A549 (cell line): Measurements from ENCODE around the gene ZC3H18. TPM values are rescaled to one million over a fixed set of nuclear protein-coding genes. Genes with fewer than 3 reads are reported as not detected.

Source experiments
- ATAC-seq, 2 experiments: fragments of 200-7000 bp in 1 of 2; fragments of >200 bp in 1 of 2; cut with Nextera tagmentation in 1 of 2; cut with Tn5 transposase in 1 of 2; 3 replicates each; pipeline versions ENCODE4 v1.8.0 to v1.9.1; 2018 to 2020; ENCODE audit warnings: mild to moderate bottlenecking in 1 of 2, moderate library complexity in 1 of 2
- CTCF ChIA-PET: fragments of 300-600 bp; sonication (Branson Sonifier 250); formaldehyde crosslinking; extraction: SDS; loops from one replicate; lab custom pipeline; 2021; ENCODE audit warnings: antibody characterized with exemption, inconsistent platforms; lab: Yijun Ruan, JAX
- POLR2A ChIA-PET: fragments of 350-600 bp; formaldehyde crosslinking; extraction: SDS; loops from one replicate; lab custom pipeline; 2021; ENCODE audit warnings: antibody characterized with exemption, inconsistent platforms; lab: Yijun Ruan, JAX
- DNase-seq, 2 experiments: peaks; one replicate each; pipeline versions ENCODE4 v3.0.0 to v3.0.0-alpha.2; 2011 to 2016; ENCODE audit warnings: low read depth in 1 of 2, low spot score in 1 of 2
- FAIRE-seq: peaks from 2 replicates; lab custom pipeline; 2011; peaks lifted over from hg19 to GRCh38; lab: Jason Lieb, UNC
- H3K27ac ChIP-seq, 2 experiments: fragments of >200 bp; sonication (Bioruptor Twin); formaldehyde crosslinking; 3 replicates each; pipeline ENCODE4 v1.5.1; 2016 to 2017
- H3K4me1 ChIP-seq: fragments of >200 bp; sonication (Bioruptor Twin); formaldehyde crosslinking; 3 replicates; pipeline ENCODE4 v1.6.1; 2016
- H3K4me2 ChIP-seq: fragments of >200 bp; sonication (Bioruptor Twin); formaldehyde crosslinking; 3 replicates; pipeline ENCODE4 v1.6.1; 2016
- H3K4me3 ChIP-seq: fragments of >200 bp; sonication (Bioruptor Twin); formaldehyde crosslinking; 3 replicates; pipeline ENCODE4 v1.5.1; 2016
- H3K9me3 ChIP-seq: fragments of >200 bp; sonication (Bioruptor Twin); formaldehyde crosslinking; 3 replicates; pipeline ENCODE4 v1.6.1; 2016
- BCL3 ChIP-seq: fragments of >200 bp; sonication (Bioruptor Twin); formaldehyde crosslinking; IDR thresholded peaks from 3 replicates; pipeline ENCODE4 v1.6.1; 2016
- CBX8 ChIP-seq: fragments of 200-600 bp; sonication (generic); IDR thresholded peaks from 2 replicates; pipeline ENCODE4 v1.6.1; 2016
- CEBPB ChIP-seq, 2 experiments: fragments of >200 bp in 1 of 2; sonication (Bioruptor Twin) in 1 of 2; formaldehyde crosslinking in 1 of 2; IDR thresholded peaks; 2 replicates each; pipeline ENCODE4 v1.6.1; 2012 to 2016
- CHD4 ChIP-seq: fragments of 200-600 bp; sonication (generic); IDR thresholded peaks from 2 replicates; pipeline ENCODE4 v1.6.1; 2016; ENCODE audit warnings: antibody characterized with exemption, mild to moderate bottlenecking, borderline replicate concordance
- EP300 ChIP-seq, 2 experiments: fragments of >200 bp; sonication (Bioruptor Twin); formaldehyde crosslinking; IDR thresholded peaks; 2 replicates in 1 of 2; 3 replicates in 1 of 2; pipeline ENCODE4 v1.6.1; 2016 to 2017
- FOSB ChIP-seq: fragments of 250-450 bp; sonication (Bioruptor Pico); IDR thresholded peaks from 2 replicates; pipeline ENCODE4 v1.5.0; 2020; ENCODE audit warnings: mild to moderate bottlenecking, moderate library complexity
- FOSL2 ChIP-seq, 2 experiments: fragments of 450-650 bp in 1 of 2; fragments of >200 bp in 1 of 2; sonication (Bioruptor Twin) in 1 of 2; formaldehyde crosslinking; IDR thresholded peaks; 2 replicates each; pipeline versions ENCODE4 v1.5.0 to v1.6.1; 2016 to 2020; ENCODE audit warnings: mild to moderate bottlenecking in 1 of 2, moderate library complexity in 1 of 2
- FOXS1 ChIP-seq: fragments of 250-450 bp; sonication (Bioruptor Pico); IDR thresholded peaks from 2 replicates; pipeline ENCODE4 v1.5.0; 2020; ENCODE audit warnings: mild to moderate bottlenecking, moderate library complexity
- HEYL ChIP-seq: fragments of 250-450 bp; sonication (Bioruptor Pico); IDR thresholded peaks from 2 replicates; pipeline ENCODE4 v1.8.0; 2021; ENCODE audit warnings: mild to moderate bottlenecking, moderate library complexity
- HMGXB4 ChIP-seq: fragments of 250-450 bp; sonication (Bioruptor Pico); IDR thresholded peaks from 2 replicates; pipeline ENCODE4 v1.5.0; 2021; ENCODE audit warnings: mild to moderate bottlenecking, moderate library complexity, borderline replicate concordance
- HOXB13 ChIP-seq: fragments of 250-450 bp; sonication (Bioruptor Pico); IDR thresholded peaks from 2 replicates; pipeline ENCODE4 v1.5.0; 2020; ENCODE audit warnings: low read depth, mild to moderate bottlenecking, moderate library complexity
- HOXB5 ChIP-seq: fragments of 250-450 bp; sonication (Bioruptor Pico); IDR thresholded peaks from 2 replicates; pipeline ENCODE4 v1.5.0; 2020; ENCODE audit warnings: mild to moderate bottlenecking, moderate library complexity
- JUN ChIP-seq, 2 experiments: fragments of >200 bp; sonication (Bioruptor Twin); formaldehyde crosslinking; IDR thresholded peaks; 2 replicates in 1 of 2; 3 replicates in 1 of 2; pipeline ENCODE4 v1.6.1; 2016 to 2017
- JUNB ChIP-seq: fragments of >200 bp; sonication (Bioruptor Twin); formaldehyde crosslinking; IDR thresholded peaks from 2 replicates; pipeline ENCODE4 v1.6.1; 2016
- KDM1A ChIP-seq: fragments of 200-600 bp; sonication (generic); IDR thresholded peaks from 2 replicates; pipeline ENCODE4 v1.6.1; 2016; ENCODE audit warnings: low read depth, mild to moderate bottlenecking
- MAFK ChIP-seq: fragments of 450-650 bp; IDR thresholded peaks from 2 replicates; pipeline ENCODE4 v1.6.1; 2014; ENCODE audit not compliant: partially characterized antibody
- MAZ ChIP-seq: fragments of 150-350 bp; IDR thresholded peaks from 2 replicates; pipeline ENCODE4 v1.6.1; 2014; ENCODE audit warnings: antibody characterized with exemption, low read depth, low read length, borderline replicate concordance
- MYC ChIP-seq: IDR thresholded peaks from 2 replicates; pipeline ENCODE4 v1.6.1; 2012; ENCODE audit warnings: mild to moderate bottlenecking, inconsistent platforms, low read length, improper control_type of control experiment, borderline replicate concordance
- NR3C1 ChIP-seq: fragments of >200 bp; sonication (Bioruptor Twin); formaldehyde crosslinking; IDR thresholded peaks from 3 replicates; pipeline ENCODE4 v1.6.1; 2017
- RNF2 ChIP-seq: fragments of 200-600 bp; sonication (generic); IDR thresholded peaks from 2 replicates; pipeline ENCODE4 v1.6.1; 2016; ENCODE audit warnings: low read depth, mild to moderate bottlenecking, antibody characterized with exemption, moderate library complexity, borderline replicate concordance
- SREBF2 ChIP-seq: fragments of 450-650 bp; IDR thresholded peaks from 2 replicates; pipeline ENCODE4 v1.6.1; 2014; ENCODE audit warnings: mild to moderate bottlenecking, moderate library complexity
- WGBS: methylation state at CpG from one replicate; pipeline ENCODE4 v1.1.6; 2017; ENCODE audit errors: missing lambda C conversion rate; 5-methylcytosine and 5-hydroxymethylcytosine counted together
- polyA plus RNA-seq, 4 experiments: library from polyadenylated mRNA; depleted of rRNA in 3 of 4; stranded (reverse); fragments of >200 nt; fragmentation: RNase III in 1 of 4; extraction: RNeasy Plus Mini Kit Qiagen cat#74134 plus additional on column Dnase treatment in 1 of 4; gene quantifications; 2 replicates in 3 of 4; 3 replicates in 1 of 4; pipeline ENCODE4 v1.2.3, GENCODE V29; 2011 to 2017

Gene ZC3H18
- polyA plus RNA-seq, 2 of the 4 experiments (the other 2 are of a cell fraction), result 21.1 to 48.2 TPM

GRCh38 chr16:88548131-88548874, 21.9 kb upstream of the ZC3H18 start:
- H3K4me1 ChIP-seq, result no peaks in the 10 kb centered on the region
- no peak overlapping the region for H3K4me2 ChIP-seq
- no peak overlapping the region for H3K4me3 ChIP-seq
- H3K9me3 ChIP-seq, result peaks cover 17% of the 10 kb centered on the region
- DNase-seq (no peak), ATAC-seq (no peak; a peak in 1 of 6 replicates), FAIRE-seq (no peak)
- no peak overlapping the region for H3K27ac ChIP-seq
- CTCF ChIA-PET, result interaction anchor here (1.7 kb wide), 1 partner anchor 8 kb away, joined by 4 read pairs; no protein-coding TSS in a partner anchor
- TF ChIP-seq CEBPB (IDR thresholded peaks at IDR 0.05) (peak; percentile 17 to 34; a peak in 1 of 4 replicates), RNF2 (no peak)
- POLR2A ChIA-PET, result no interaction called here
- 69% methylated on average over 13 of the region's 15 CpGs for WGBS

GRCh38 chr16:88548985-88549384, 21.2 kb upstream of the ZC3H18 start:
- DNase-seq, result no peak
- ChIA-PET POLR2A (no interaction called here), CTCF (interaction anchor here (1.3 to 1.7 kb wide), 2 partner anchors 9 to 10 kb away, joined by 4 to 6 read pairs; no protein-coding TSS in a partner anchor)
- FAIRE-seq, result no peak
- TF ChIP-seq CBX8 (no peak), HOXB5 (CRISPR knock-in tag) (no peak), EP300 (IDR thresholded peaks at IDR 0.05) (no peak), HMGXB4 (no peak), FOXS1 (CRISPR knock-in tag) (no peak), CEBPB (IDR thresholded peaks at IDR 0.05) (no peak), FOSL2 (IDR thresholded peaks at IDR 0.05) (no peak), FOSL2 (CRISPR knock-in tag; IDR thresholded peaks at IDR 0.05) (no peak), JUN (IDR thresholded peaks at IDR 0.05) (no peak), SREBF2 (no peak), MAFK (no peak), JUNB (no peak), BCL3 (no peak), HEYL (CRISPR knock-in tag) (no peak), CHD4 (no peak), MAZ (no peak)
- Histone ChIP-seq H3K4me1 (no peaks in the 10 kb centered on the region), H3K9me3 (peaks cover 11% of the 10 kb centered on the region), H3K4me3 (no peak overlapping the region), H3K27ac (no peak overlapping the region), H3K4me2 (no peak overlapping the region)
- WGBS, result 71% methylated on average over 13 of the region's 13 CpGs
- no peak for ATAC-seq

GRCh38 chr16:88549671-88550245, 20.4 kb upstream of the ZC3H18 start:
- ATAC-seq (no peak), FAIRE-seq (no peak), DNase-seq (no peak)
- Histone ChIP-seq H3K4me2 (no peak overlapping the region), H3K9me3 (peaks cover 3% of the 10 kb centered on the region; the same call in 2 of the 3 replicates), H3K27ac (no peak overlapping the region), H3K4me1 (no peaks in the 10 kb centered on the region), H3K4me3 (no peak overlapping the region)
- WGBS, result 89% methylated on average over 11 of the region's 12 CpGs
- POLR2A ChIA-PET, result no interaction called here
- no peak for TF ChIP-seq KDM1A
- no peak for TF ChIP-seq RNF2
- TF ChIP-seq MYC, result no peak
- no peak for TF ChIP-seq NR3C1
- no peak for TF ChIP-seq HMGXB4
- TF ChIP-seq FOSB (CRISPR knock-in tag), result no peak
- TF ChIP-seq JUN (IDR thresholded peaks at IDR 0.05), result no peak
- TF ChIP-seq EP300 (IDR thresholded peaks at IDR 0.05), result no peak
- TF ChIP-seq HOXB13 (CRISPR knock-in tag), result no peak
- TF ChIP-seq CHD4, result no peak
- TF ChIP-seq BCL3, result no peak
- TF ChIP-seq CEBPB (IDR thresholded peaks at IDR 0.05), result no peak
- CTCF ChIA-PET, result interaction anchor here (1.3 to 1.7 kb wide), 2 partner anchors 9 to 10 kb away, joined by 4 to 6 read pairs; no protein-coding TSS in a partner anchor
